SK-N-SH (cell line): ENCODE results near the gene KCNQ4. TPM values are rescaled to one million over a fixed set of nuclear protein-coding genes. Genes with fewer than 3 reads are reported as not detected.

Source experiments
- CTCF ChIA-PET: fragments of 300-600, 350-600 bp; formaldehyde crosslinking; extraction: SDS; loops from one replicate; lab custom pipeline; 2021; lab: Yijun Ruan, JAX
- POLR2A ChIA-PET: fragments of 350-600 bp; sonication (Branson Sonifier 250); formaldehyde crosslinking; extraction: SDS; loops from one replicate; lab custom pipeline; 2020; ENCODE audit warnings: antibody characterized with exemption, inconsistent platforms; lab: Yijun Ruan, JAX
- DNase-seq: peaks from one replicate; pipeline ENCODE4 v3.0.0; 2012
- H2AFZ ChIP-seq: fragments of 200-600 bp; sonication (generic); 2 replicates; pipeline ENCODE4 v1.8.1; 2016; ENCODE audit warnings: antibody characterized with exemption, mild to moderate bottlenecking, low read depth
- H3F3A ChIP-seq: fragments of 200-600 bp; sonication (generic); replicated peaks from 2 replicates; pipeline ENCODE3; 2016; ENCODE audit warnings: antibody characterized with exemption, mild to moderate bottlenecking; ENCODE audit not compliant: insufficient read depth
- H3K27ac ChIP-seq, 2 experiments: fragments of 200-500 bp in 1 of 2; fragments of 200-600 bp in 1 of 2; sonication (Bioruptor generic) in 1 of 2; sonication (generic), shearing (Covaris generic) in 1 of 2; 2 replicates each; pipeline versions ENCODE4 v1.5.1 to v1.6.1; 2014 to 2016; ENCODE audit warnings: low read depth in 2 of 2, inconsistent platforms in 1 of 2, low read length in 1 of 2, mild to moderate bottlenecking in 1 of 2, mixed read lengths in 1 of 2
- H3K27me3 ChIP-seq: fragments of 200-600 bp; sonication (generic), shearing (Covaris generic); 2 replicates; pipeline ENCODE4 v1.6.1; 2016; ENCODE audit warnings: mixed run types; ENCODE audit not compliant: insufficient read depth
- H3K36me3 ChIP-seq, 2 experiments: fragments of 200-500 bp in 1 of 2; fragments of 200-600 bp in 1 of 2; sonication (Bioruptor generic) in 1 of 2; sonication (generic) in 1 of 2; replicated peaks in 1 of 2; 2 replicates each; pipeline versions ENCODE3 to v1.5.1; 2014 to 2016; ENCODE audit warnings: low read length in 1 of 2, mild to moderate bottlenecking in 1 of 2; ENCODE audit not compliant: insufficient read depth in 2 of 2, control insufficient read depth in 1 of 2
- H3K4me1 ChIP-seq, 2 experiments: fragments of 200-500 bp in 1 of 2; fragments of 200-600 bp in 1 of 2; sonication (Bioruptor generic) in 1 of 2; sonication (generic), shearing (Covaris generic) in 1 of 2; 2 replicates each; pipeline versions ENCODE4 v1.5.1 to v1.6.1; 2014 to 2016; ENCODE audit warnings: low read depth in 1 of 2, low read length in 1 of 2, mixed run types in 1 of 2; ENCODE audit not compliant: insufficient read depth in 2 of 2, control insufficient read depth in 1 of 2
- H3K4me2 ChIP-seq: fragments of 200-600 bp; sonication (generic), shearing (Covaris generic); 2 replicates; pipeline ENCODE4 v1.6.1; 2017; ENCODE audit warnings: mixed run types
- H3K4me3 ChIP-seq, 2 experiments: fragments of 200-500 bp in 1 of 2; fragments of 200-600 bp in 1 of 2; sonication (Bioruptor generic) in 1 of 2; sonication (generic), shearing (Covaris generic) in 1 of 2; 2 replicates each; pipeline versions ENCODE4 v1.5.1 to v1.8.1; 2014 to 2016; ENCODE audit warnings: low read depth in 2 of 2, inconsistent platforms in 1 of 2, low read length in 1 of 2, mild to moderate bottlenecking in 1 of 2, mixed read lengths in 1 of 2, moderate library complexity in 1 of 2
- H3K79me2 ChIP-seq: fragments of 200-600 bp; sonication (generic); 2 replicates; pipeline ENCODE4 v1.8.1; 2017; ENCODE audit warnings: mild to moderate bottlenecking; ENCODE audit not compliant: insufficient read depth
- H3K9ac ChIP-seq: fragments of 200-600 bp; sonication (generic); 2 replicates; pipeline ENCODE4 v1.6.1; 2017; ENCODE audit warnings: mixed run types
- H3K9me2 ChIP-seq: fragments of 200-600 bp; sonication (generic); 2 replicates; pipeline ENCODE4 v1.6.1; 2017; ENCODE audit warnings: mixed run types
- H3K9me3 ChIP-seq: fragments of 200-600 bp; sonication (generic); 2 replicates; pipeline ENCODE4 v1.6.1; 2017; ENCODE audit warnings: mixed run types, mild to moderate bottlenecking, moderate library complexity
- H4K20me1 ChIP-seq: fragments of 200-600 bp; sonication (generic); 2 replicates; pipeline ENCODE4 v1.6.1; 2017; ENCODE audit warnings: mild to moderate bottlenecking, mixed run types; ENCODE audit not compliant: insufficient read depth
- CHD2 ChIP-seq: fragments of 150-350 bp; IDR thresholded peaks from 2 replicates; pipeline ENCODE4 v1.6.1; 2018; ENCODE audit warnings: low read length; ENCODE audit not compliant: partially characterized antibody
- EP300 ChIP-seq, 2 experiments: IDR thresholded peaks; 2 replicates each; pipeline versions ENCODE4 v1.4.0 to v1.6.1; 2012; ENCODE audit warnings: borderline replicate concordance in 1 of 2, low read depth in 1 of 2, low read length in 1 of 2
- EZH2phosphoT487 ChIP-seq: fragments of 200-600 bp; sonication (generic); IDR thresholded peaks from 2 replicates; pipeline ENCODE4 v1.6.1; 2017; ENCODE audit warnings: low read depth, mixed run types, mild to moderate bottlenecking, antibody characterized with exemption, moderate library complexity, borderline replicate concordance
- FOSL2 ChIP-seq: IDR thresholded peaks from 2 replicates; pipeline ENCODE4 v1.4.0; 2012; ENCODE audit warnings: low read depth, mild to moderate bottlenecking, moderate library complexity, borderline replicate concordance
- FOXJ3 ChIP-seq: sonication (generic); formaldehyde crosslinking; IDR thresholded peaks from 2 replicates; pipeline ENCODE4 v1.5.1; 2020; ENCODE audit warnings: mild to moderate bottlenecking, missing genetic modification reagents
- FOXM1 ChIP-seq: IDR thresholded peaks from 2 replicates; pipeline ENCODE4 v1.4.0; 2012; ENCODE audit warnings: low read depth, mild to moderate bottlenecking
- GATA2 ChIP-seq: sonication (generic); formaldehyde crosslinking; IDR thresholded peaks from 2 replicates; pipeline ENCODE4 v1.5.0; 2020; ENCODE audit warnings: mild to moderate bottlenecking, missing genetic modification reagents
- MEF2A ChIP-seq: IDR thresholded peaks from 2 replicates; pipeline ENCODE4 v1.4.0; 2012; ENCODE audit warnings: low read depth, borderline replicate concordance
- NRF1 ChIP-seq: IDR thresholded peaks from 2 replicates; pipeline ENCODE4 v1.6.1; 2012; ENCODE audit warnings: low read depth, mild to moderate bottlenecking, low read length
- POLR2AphosphoS5 ChIP-seq: IDR thresholded peaks from 2 replicates; pipeline ENCODE4 v1.6.1; 2012; ENCODE audit warnings: low read depth, low read length
- RAD21 ChIP-seq: IDR thresholded peaks from 2 replicates; pipeline ENCODE4 v1.6.1; 2012; ENCODE audit warnings: mild to moderate bottlenecking, low read length
- RCOR1 ChIP-seq: fragments of 150-350 bp; IDR thresholded peaks from 2 replicates; pipeline ENCODE4 v1.6.1; 2017; ENCODE audit warnings: antibody characterized with exemption, low read length
- RXRA ChIP-seq: IDR thresholded peaks from 2 replicates; pipeline ENCODE4 v1.4.0; 2012; ENCODE audit warnings: low read depth, mild to moderate bottlenecking, borderline replicate concordance
- SIN3A ChIP-seq: IDR thresholded peaks from 2 replicates; pipeline ENCODE4 v1.6.1; 2012; ENCODE audit warnings: low read depth, mild to moderate bottlenecking, low read length, moderate library complexity, borderline replicate concordance
- TCF12 ChIP-seq: IDR thresholded peaks from 2 replicates; pipeline ENCODE4 v1.4.0; 2012
- WGBS: methylation state at CpG from one replicate; pipeline ENCODE4 v1.1.6; 2017; ENCODE audit warnings: low lambda C conversion rate; 5-methylcytosine and 5-hydroxymethylcytosine counted together
- polyA plus RNA-seq, 3 experiments: library from polyadenylated mRNA; depleted of rRNA; stranded (reverse); fragments of >200 nt; gene quantifications; 2 replicates each; pipeline ENCODE4 v1.2.3, GENCODE V29; 2012
- TF ChIP-seq, protein P1 (sequence below): IDR thresholded peaks from 2 replicates; pipeline ENCODE4 v1.4.0; 2012; ENCODE audit warnings: low read depth, borderline replicate concordance
- TF ChIP-seq, protein P2 (sequence below): IDR thresholded peaks from 2 replicates; pipeline ENCODE4 v1.4.0; 2012; ENCODE audit warnings: low read depth
- TF ChIP-seq, protein P3 (sequence below): fragments of 200-600 bp; sonication (generic); IDR thresholded peaks from 2 replicates; pipeline ENCODE4 v1.6.1; 2017; ENCODE audit warnings: antibody characterized with exemption, mild to moderate bottlenecking, moderate library complexity
- TF ChIP-seq, protein P4 (sequence below): IDR thresholded peaks from 2 replicates; pipeline ENCODE4; 2012
- TF ChIP-seq, protein P5 (sequence below): IDR thresholded peaks from 2 replicates; pipeline ENCODE4 v1.6.1; 2012; ENCODE audit warnings: mild to moderate bottlenecking, low read depth, low read length, moderate library complexity

The KCNQ4 gene
- polyA plus RNA-seq, 1 of the 3 experiments (the other 2 are of a cell fraction), result 0.15 TPM

DNA sequence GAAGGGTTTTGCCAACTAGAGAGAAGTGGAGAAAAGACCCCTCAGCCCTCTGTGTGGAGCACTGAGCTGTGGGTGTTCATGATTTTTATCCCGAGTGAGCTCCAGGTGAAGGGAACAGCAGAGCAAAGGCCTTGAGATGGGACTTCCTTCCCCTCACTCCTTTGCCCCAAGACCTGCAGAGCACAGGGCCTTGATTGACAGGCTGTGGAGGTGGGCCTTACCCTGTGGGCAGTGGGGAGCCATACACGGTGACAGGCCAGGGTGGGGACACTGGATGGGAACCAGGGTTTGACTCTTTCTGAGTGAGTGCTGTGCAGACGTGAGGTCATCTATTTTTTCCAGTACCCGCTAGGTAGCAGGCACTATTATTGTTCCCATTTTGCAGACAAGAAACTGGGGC lies 10.5 kb downstream of the KCNQ4 start:
- TF ChIP-seq FOXJ3 (CRISPR knock-in tag) (no peak), RXRA (no peak), RAD21 (no peak), FOXM1 (no peak), POLR2AphosphoS5 (no peak), GATA2 (no peak), MEF2A (no peak), EP300 (IDR thresholded peaks at IDR 0.05; ENCODE audit: borderline replicate concordance in 1 of 2, low read depth in 1 of 2, low read length in 1 of 2) (no peak), CHD2 (no peak), SIN3A (no peak), RCOR1 (no peak), TCF12 (no peak), FOSL2 (no peak), NRF1 (no peak), EZH2phosphoT487 (no peak)
- TF ChIP-seq, protein P1, sequence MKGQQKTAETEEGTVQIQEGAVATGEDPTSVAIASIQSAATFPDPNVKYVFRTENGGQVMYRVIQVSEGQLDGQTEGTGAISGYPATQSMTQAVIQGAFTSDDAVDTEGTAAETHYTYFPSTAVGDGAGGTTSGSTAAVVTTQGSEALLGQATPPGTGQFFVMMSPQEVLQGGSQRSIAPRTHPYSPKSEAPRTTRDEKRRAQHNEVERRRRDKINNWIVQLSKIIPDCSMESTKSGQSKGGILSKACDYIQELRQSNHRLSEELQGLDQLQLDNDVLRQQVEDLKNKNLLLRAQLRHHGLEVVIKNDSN, result no peak
- TF ChIP-seq, protein P2, sequence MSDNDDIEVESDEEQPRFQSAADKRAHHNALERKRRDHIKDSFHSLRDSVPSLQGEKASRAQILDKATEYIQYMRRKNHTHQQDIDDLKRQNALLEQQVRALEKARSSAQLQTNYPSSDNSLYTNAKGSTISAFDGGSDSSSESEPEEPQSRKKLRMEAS, result no peak
- TF ChIP-seq, protein P3, sequence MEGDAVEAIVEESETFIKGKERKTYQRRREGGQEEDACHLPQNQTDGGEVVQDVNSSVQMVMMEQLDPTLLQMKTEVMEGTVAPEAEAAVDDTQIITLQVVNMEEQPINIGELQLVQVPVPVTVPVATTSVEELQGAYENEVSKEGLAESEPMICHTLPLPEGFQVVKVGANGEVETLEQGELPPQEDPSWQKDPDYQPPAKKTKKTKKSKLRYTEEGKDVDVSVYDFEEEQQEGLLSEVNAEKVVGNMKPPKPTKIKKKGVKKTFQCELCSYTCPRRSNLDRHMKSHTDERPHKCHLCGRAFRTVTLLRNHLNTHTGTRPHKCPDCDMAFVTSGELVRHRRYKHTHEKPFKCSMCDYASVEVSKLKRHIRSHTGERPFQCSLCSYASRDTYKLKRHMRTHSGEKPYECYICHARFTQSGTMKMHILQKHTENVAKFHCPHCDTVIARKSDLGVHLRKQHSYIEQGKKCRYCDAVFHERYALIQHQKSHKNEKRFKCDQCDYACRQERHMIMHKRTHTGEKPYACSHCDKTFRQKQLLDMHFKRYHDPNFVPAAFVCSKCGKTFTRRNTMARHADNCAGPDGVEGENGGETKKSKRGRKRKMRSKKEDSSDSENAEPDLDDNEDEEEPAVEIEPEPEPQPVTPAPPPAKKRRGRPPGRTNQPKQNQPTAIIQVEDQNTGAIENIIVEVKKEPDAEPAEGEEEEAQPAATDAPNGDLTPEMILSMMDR, result no peak
- TF ChIP-seq, protein P4, sequence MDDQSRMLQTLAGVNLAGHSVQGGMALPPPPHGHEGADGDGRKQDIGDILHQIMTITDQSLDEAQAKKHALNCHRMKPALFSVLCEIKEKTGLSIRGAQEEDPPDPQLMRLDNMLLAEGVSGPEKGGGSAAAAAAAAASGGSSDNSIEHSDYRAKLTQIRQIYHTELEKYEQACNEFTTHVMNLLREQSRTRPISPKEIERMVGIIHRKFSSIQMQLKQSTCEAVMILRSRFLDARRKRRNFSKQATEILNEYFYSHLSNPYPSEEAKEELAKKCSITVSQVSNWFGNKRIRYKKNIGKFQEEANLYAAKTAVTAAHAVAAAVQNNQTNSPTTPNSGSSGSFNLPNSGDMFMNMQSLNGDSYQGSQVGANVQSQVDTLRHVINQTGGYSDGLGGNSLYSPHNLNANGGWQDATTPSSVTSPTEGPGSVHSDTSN, result no peak
- TF ChIP-seq, protein P5, sequence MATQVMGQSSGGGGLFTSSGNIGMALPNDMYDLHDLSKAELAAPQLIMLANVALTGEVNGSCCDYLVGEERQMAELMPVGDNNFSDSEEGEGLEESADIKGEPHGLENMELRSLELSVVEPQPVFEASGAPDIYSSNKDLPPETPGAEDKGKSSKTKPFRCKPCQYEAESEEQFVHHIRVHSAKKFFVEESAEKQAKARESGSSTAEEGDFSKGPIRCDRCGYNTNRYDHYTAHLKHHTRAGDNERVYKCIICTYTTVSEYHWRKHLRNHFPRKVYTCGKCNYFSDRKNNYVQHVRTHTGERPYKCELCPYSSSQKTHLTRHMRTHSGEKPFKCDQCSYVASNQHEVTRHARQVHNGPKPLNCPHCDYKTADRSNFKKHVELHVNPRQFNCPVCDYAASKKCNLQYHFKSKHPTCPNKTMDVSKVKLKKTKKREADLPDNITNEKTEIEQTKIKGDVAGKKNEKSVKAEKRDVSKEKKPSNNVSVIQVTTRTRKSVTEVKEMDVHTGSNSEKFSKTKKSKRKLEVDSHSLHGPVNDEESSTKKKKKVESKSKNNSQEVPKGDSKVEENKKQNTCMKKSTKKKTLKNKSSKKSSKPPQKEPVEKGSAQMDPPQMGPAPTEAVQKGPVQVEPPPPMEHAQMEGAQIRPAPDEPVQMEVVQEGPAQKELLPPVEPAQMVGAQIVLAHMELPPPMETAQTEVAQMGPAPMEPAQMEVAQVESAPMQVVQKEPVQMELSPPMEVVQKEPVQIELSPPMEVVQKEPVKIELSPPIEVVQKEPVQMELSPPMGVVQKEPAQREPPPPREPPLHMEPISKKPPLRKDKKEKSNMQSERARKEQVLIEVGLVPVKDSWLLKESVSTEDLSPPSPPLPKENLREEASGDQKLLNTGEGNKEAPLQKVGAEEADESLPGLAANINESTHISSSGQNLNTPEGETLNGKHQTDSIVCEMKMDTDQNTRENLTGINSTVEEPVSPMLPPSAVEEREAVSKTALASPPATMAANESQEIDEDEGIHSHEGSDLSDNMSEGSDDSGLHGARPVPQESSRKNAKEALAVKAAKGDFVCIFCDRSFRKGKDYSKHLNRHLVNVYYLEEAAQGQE, result no peak
- peaks cover 0 to 8% of the 10 kb centered on the region in 2 experiments; a peak in 1 of 4 replicates for H3K4me1 ChIP-seq
- H3K9me3 ChIP-seq, result no peaks in the 10 kb centered on the region
- ChIA-PET CTCF (interaction anchor here (2.8 kb wide), 1 partner anchor 20 kb away, joined by 10 read pairs; no protein-coding TSS in a partner anchor), POLR2A (no interaction called here)
- H3K4me3 ChIP-seq, result no peak overlapping the region
- H2AFZ ChIP-seq, result no peak overlapping the region
- H3K9me2 ChIP-seq, result no peaks in the 10 kb centered on the region
- H3K79me2 ChIP-seq, result no peaks in the 10 kb centered on the region
- DNase-seq, result no peak
- H3K27me3 ChIP-seq, result no peaks in the 10 kb centered on the region
- no peak overlapping the region for H3K27ac ChIP-seq
- no peaks in the 10 kb centered on the region for H4K20me1 ChIP-seq
- no peaks in the 10 kb centered on the region for H3K36me3 ChIP-seq
- 100% methylated on average over 2 of the region's 4 CpGs for WGBS
- H3K9ac ChIP-seq, result no peak overlapping the region
- H3F3A ChIP-seq, result no peaks in the 10 kb centered on the region
- H3K4me2 ChIP-seq, result no peak overlapping the region
